COLO668 (cell line): ENCODE data around the gene PHF2.

ENCODE experiments used
- DNase-seq: peaks from one replicate; lab custom pipeline; 2025; ENCODE audit not compliant: unreplicated experiment; lab: John Stamatoyannopoulos, UW

PHF2 gene

GRCh38 chr9:93567271-93567959, 9.0 kb upstream of the PHF2 start:
- DNase-seq, result peak; percentile 35

GRCh38 chr9:93568169-93568568, 8.2 kb upstream of the PHF2 start:
- no peak for DNase-seq

GRCh38 chr9:93569621-93570174, 6.7 kb upstream of the PHF2 start:
- DNase-seq, result no peak

GRCh38 chr9:93572221-93572620, 4.2 kb upstream of the PHF2 start:
- DNase-seq, result no peak

GRCh38 chr9:93572636-93573515, 3.5 kb upstream of the PHF2 start:
- no peak for DNase-seq

- no peak for DNase-seq
Observed at GRCh38 chr9:93573516-93573828, 2.9 kb upstream of the PHF2 start.

GRCh38 chr9:93574091-93574899, 2.1 kb upstream of the PHF2 start:
- no peak for DNase-seq

- no peak for DNase-seq
Observed at GRCh38 chr9:93574900-93575795, 1.2 kb upstream of the PHF2 start.

- peak; percentile 48 for DNase-seq
Observed at GRCh38 chr9:93575796-93576257, 557 bp upstream of the PHF2 start.

GRCh38 chr9:93577078-93577974, 942 bp downstream of the PHF2 start:
- DNase-seq, result peak; percentile 64

- DNase-seq, result no peak
Observed at GRCh38 chr9:93577975-93578682, 1.7 kb downstream of the PHF2 start.

- DNase-seq, result peak; percentile 31
Observed at GRCh38 chr9:93578844-93579243, 2.5 kb downstream of the PHF2 start.

GRCh38 chr9:93579711-93580516, 3.5 kb downstream of the PHF2 start:
- DNase-seq, result no peak

- DNase-seq, result peak; percentile 18
Observed at GRCh38 chr9:93580654-93581380, 4.4 kb downstream of the PHF2 start.

GRCh38 chr9:93582115-93582514, 5.7 kb downstream of the PHF2 start:
- peak; percentile 93 for DNase-seq

- no peak for DNase-seq
Observed at GRCh38 chr9:93582550-93582949, 6.2 kb downstream of the PHF2 start.

- DNase-seq, result no peak
Observed at GRCh38 chr9:93585259-93585658, 8.9 kb downstream of the PHF2 start.
